ENCODE measurements around the gene E4F1. TPM values are rescaled to one million over a fixed set of nuclear protein-coding genes. Genes with fewer than 3 reads are reported as not detected.
A peak's percentile ranks its signal among the peaks of the same experiment; 100 is the strongest.

Gene E4F1
- total RNA-seq, 6 experiments from 2014 or later = 8.9 to 11.3 (median 10.4) TPM

DNA sequence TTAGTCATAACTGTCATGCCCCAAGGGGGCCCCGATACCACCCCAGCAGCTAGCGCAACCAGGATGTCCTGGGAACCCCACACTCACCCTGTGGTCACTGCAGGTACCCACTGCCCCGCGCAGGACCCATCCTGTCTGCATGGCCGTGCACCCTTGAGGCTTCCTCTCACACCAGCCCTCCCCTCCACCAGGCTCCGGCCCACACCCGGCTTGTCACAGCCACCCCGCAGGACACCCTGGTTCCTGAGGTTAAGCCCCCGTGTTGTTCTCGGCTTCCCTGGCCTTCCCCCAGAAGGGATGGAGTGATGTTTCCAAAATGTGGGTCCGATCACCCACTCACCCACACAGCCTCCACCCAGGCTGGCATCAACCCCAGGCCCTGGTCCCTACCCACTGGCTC is 20.4 kb downstream of the E4F1 start:
- no peaks in the 10 kb centered on the region for H3K9me3 ChIP-seq
- no peak for TF ChIP-seq POLR2A (IDR thresholded peaks at IDR 0.05)
- TF ChIP-seq, protein P1, sequence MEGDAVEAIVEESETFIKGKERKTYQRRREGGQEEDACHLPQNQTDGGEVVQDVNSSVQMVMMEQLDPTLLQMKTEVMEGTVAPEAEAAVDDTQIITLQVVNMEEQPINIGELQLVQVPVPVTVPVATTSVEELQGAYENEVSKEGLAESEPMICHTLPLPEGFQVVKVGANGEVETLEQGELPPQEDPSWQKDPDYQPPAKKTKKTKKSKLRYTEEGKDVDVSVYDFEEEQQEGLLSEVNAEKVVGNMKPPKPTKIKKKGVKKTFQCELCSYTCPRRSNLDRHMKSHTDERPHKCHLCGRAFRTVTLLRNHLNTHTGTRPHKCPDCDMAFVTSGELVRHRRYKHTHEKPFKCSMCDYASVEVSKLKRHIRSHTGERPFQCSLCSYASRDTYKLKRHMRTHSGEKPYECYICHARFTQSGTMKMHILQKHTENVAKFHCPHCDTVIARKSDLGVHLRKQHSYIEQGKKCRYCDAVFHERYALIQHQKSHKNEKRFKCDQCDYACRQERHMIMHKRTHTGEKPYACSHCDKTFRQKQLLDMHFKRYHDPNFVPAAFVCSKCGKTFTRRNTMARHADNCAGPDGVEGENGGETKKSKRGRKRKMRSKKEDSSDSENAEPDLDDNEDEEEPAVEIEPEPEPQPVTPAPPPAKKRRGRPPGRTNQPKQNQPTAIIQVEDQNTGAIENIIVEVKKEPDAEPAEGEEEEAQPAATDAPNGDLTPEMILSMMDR (IDR thresholded peaks at IDR 0.05) = no peak
- H3K27me3 ChIP-seq = no peaks in the 10 kb centered on the region
- 86% methylated on average over 8 of the region's 11 CpGs for whole genome bisulfite sequencing (ENCODE audit: insufficient coverage, low coverage, low lambda C conversion rate, missing lambda C conversion rate)
- no peak overlapping the region for H3K27ac ChIP-seq
- DNase-seq (no peak), ATAC-seq (no peak)
- no peak overlapping the region for H3K4me3 ChIP-seq
- H3K36me3 ChIP-seq = peaks cover 0 to 50% (median 18%) of the 10 kb centered on the region in 4 donors
- intact Hi-C loops (cut with DNase I) = no loop called here
- H3K4me1 ChIP-seq = peaks cover 0 to 5% (median 2%) of the 10 kb centered on the region in 4 donors

DNA sequence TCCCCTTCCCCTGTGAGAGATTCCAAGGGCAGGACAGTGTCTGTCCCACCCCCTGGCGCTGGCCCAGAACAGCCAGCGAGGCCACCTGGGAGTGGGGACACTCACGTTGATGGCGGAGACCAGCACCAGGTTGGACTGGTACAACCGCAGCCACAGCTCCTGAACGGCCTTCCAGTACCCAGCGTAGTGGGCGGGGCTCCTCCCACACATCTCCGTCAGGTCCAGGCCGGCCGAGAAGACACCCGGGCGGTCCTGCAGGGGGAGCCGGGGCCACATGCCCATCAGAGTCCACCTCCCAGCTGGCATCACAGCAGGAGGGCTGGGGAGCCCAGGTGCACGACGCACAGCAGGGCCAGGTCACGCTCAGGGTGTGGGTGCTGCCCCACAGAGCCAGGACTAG is 20.9 kb downstream of the E4F1 start:
- WGBS (ENCODE audit: insufficient coverage, low coverage, low lambda C conversion rate, missing lambda C conversion rate) = 95% methylated on average over 4 of the region's 17 CpGs
- Histone ChIP-seq H3K36me3 (peaks cover 0 to 50% (median 18%) of the 10 kb centered on the region in 4 donors), H3K4me1 (peaks cover 0 to 10% (median 4%) of the 10 kb centered on the region in 4 donors), H3K9me3 (no peaks in the 10 kb centered on the region), H3K4me3 (no peak overlapping the region), H3K27me3 (no peaks in the 10 kb centered on the region), H3K27ac (no peak overlapping the region)
- peak in 1 of 3 donors; percentile 18 for DNase-seq
- TF ChIP-seq, protein P1 (IDR thresholded peaks at IDR 0.05) = no peak
- no peak for TF ChIP-seq POLR2A (IDR thresholded peaks at IDR 0.05)
- intact Hi-C loops (cut with DNase I) = no loop called here
- peak in 1 of 4 donors; percentile 12 for ATAC-seq

- peak in 1 of 4 donors; percentile 5 for ATAC-seq
- H3K9me3 ChIP-seq = no peaks in the 10 kb centered on the region
- H3K27ac ChIP-seq = no peak overlapping the region
- no peaks in the 10 kb centered on the region for H3K27me3 ChIP-seq
- peaks cover 0 to 50% (median 18%) of the 10 kb centered on the region in 4 donors for H3K36me3 ChIP-seq
- peak in 1 of 3 donors; percentile 10 for DNase-seq
- intact Hi-C loops (cut with DNase I) = no loop called here
- H3K4me1 ChIP-seq = peaks cover 0 to 17% (median 5%) of the 10 kb centered on the region in 4 donors
- no peak overlapping the region for H3K4me3 ChIP-seq
- 96% methylated on average over 10 of the region's 30 CpGs for WGBS (ENCODE audit: insufficient coverage, low coverage, low lambda C conversion rate, missing lambda C conversion rate)
- no peak for TF ChIP-seq POLR2A (IDR thresholded peaks at IDR 0.05)
- TF ChIP-seq, protein P1 (IDR thresholded peaks at IDR 0.05) = no peak
Measured at GRCh38 chr16:2244926-2245795, 21.8 kb downstream of the E4F1 start.

DNA sequence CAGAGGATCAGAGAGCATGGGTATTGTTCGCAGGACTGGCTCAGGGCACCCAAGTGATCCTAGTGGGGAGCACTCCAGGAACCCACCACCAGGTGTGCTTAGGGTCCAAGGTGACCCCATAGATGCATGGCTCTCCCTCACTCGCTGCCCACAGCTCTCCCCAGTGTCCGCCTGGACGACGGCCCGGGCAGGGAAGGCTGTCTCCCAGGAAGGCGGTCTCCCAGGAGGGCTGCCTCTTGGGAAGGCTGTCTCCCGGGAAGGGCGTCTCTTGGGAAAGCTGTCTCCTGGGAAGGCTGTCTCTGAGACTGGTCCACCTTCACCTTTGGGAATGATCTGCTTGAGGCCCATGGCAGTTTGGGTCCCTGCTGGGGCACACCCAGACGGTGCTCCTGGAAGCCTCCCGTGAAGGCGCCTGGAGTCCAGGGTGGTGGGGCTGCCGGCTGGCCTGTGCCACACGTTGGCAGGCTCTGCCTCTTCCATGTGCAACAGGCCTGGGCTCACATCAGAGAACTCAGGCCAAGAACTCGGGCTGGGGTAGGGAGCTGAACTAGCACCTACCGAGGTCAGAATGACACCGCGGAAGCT is 23.0 kb downstream of the E4F1 start:
- ATAC-seq (no peak), DNase-seq (no peak)
- no peaks in the 10 kb centered on the region for H3K27me3 ChIP-seq
- H3K4me1 ChIP-seq = peaks cover 0 to 23% (median 5%) of the 10 kb centered on the region in 4 donors
- no peak overlapping the region for H3K27ac ChIP-seq
- TF ChIP-seq POLR2A (IDR thresholded peaks at IDR 0.05) = no peak
- TF ChIP-seq, protein P1 (IDR thresholded peaks at IDR 0.05) = no peak
- 90% methylated on average over 2 of the region's 18 CpGs for WGBS (ENCODE audit: insufficient coverage, low coverage, low lambda C conversion rate, missing lambda C conversion rate)
- no peaks in the 10 kb centered on the region for H3K9me3 ChIP-seq
- H3K36me3 ChIP-seq = peaks cover 0 to 50% (median 17%) of the 10 kb centered on the region in 4 donors
- H3K4me3 ChIP-seq = no peak overlapping the region
- intact Hi-C loops (cut with DNase I) = no loop called here
